ENCODE measurements around the gene ZBTB9.
A peak's percentile ranks its signal among the peaks of the same experiment; 100 is the strongest.

Gene ZBTB9

GRCh38 chr6:33410050-33410710, 44.2 kb upstream of the ZBTB9 start (continued):
- TF ChIP-seq ZNF747 (tag by site-specific recombination; IDR thresholded peaks at IDR 0.05) (no peak), ZNF660 (tag by site-specific recombination; IDR thresholded peaks at IDR 0.05) (0 out of 2 replicates have a peak, but pooled peaks have one; percentile 71), ZNF248 (tag by site-specific recombination; IDR thresholded peaks at IDR 0.05) (no peak), ZNF704 (tag by site-specific recombination; IDR thresholded peaks at IDR 0.05) (no peak), ZFHX2 (tag by site-specific recombination; conservative IDR thresholded peaks at IDR 0.05) (peak; percentile 74; the same call in 1 of the 2 replicates), TRIM28 (IDR thresholded peaks at IDR 0.05; ENCODE audit: borderline replicate concordance, low read length) (no peak), ZBTB17 (tag by site-specific recombination; IDR thresholded peaks at IDR 0.05) (peak; percentile 86), FEZF1 (tag by site-specific recombination; IDR thresholded peaks at IDR 0.05) (no peak), ZSCAN23 (tag by site-specific recombination; IDR thresholded peaks at IDR 0.05) (no peak), ZNF555 (tag by site-specific recombination; conservative IDR thresholded peaks at IDR 0.05) (no peak), ZNF24 (tag by site-specific recombination; IDR thresholded peaks at IDR 0.05) (peak; percentile 51; the same call in 1 of the 2 replicates), ZBTB1 (tag by site-specific recombination; IDR thresholded peaks at IDR 0.05) (no peak), REST (tag by site-specific recombination; IDR thresholded peaks at IDR 0.05) (no peak), TCF7L2 (IDR thresholded peaks at IDR 0.05; ENCODE audit: borderline replicate concordance, low read depth, low read length) (no peak), ZNF114 (tag by site-specific recombination; IDR thresholded peaks at IDR 0.05) (no peak), ZSCAN4 (tag by site-specific recombination; IDR thresholded peaks at IDR 0.05) (no peak), KLF10 (tag by site-specific recombination; IDR thresholded peaks at IDR 0.05) (peak; percentile 81), ZFP41 (tag by site-specific recombination; IDR thresholded peaks at IDR 0.05; ENCODE audit: borderline replicate concordance) (no peak), ZNF621 (tag by site-specific recombination; IDR thresholded peaks at IDR 0.05) (no peak), ZNF404 (tag by site-specific recombination; IDR thresholded peaks at IDR 0.05) (no peak), MYNN (tag by site-specific recombination; IDR thresholded peaks at IDR 0.05; ENCODE audit: borderline replicate concordance) (no peak), SCRT2 (tag by site-specific recombination; IDR thresholded peaks at IDR 0.05) (peak; percentile 82), ZNF280D (tag by site-specific recombination; IDR thresholded peaks at IDR 0.05) (no peak), HOXA7 (CRISPR knock-in tag; IDR thresholded peaks at IDR 0.05; ENCODE audit: borderline replicate concordance) (no peak), ZNF548 (tag by site-specific recombination; IDR thresholded peaks at IDR 0.05) (no peak), PRDM4 (tag by site-specific recombination; IDR thresholded peaks at IDR 0.05) (no peak), ZNF292 (tag by site-specific recombination; IDR thresholded peaks at IDR 0.05; ENCODE audit: borderline replicate concordance, low read depth) (no peak), ZNF19 (tag by site-specific recombination; IDR thresholded peaks at IDR 0.05; ENCODE audit: low read depth) (no peak), ZBTB6 (tag by site-specific recombination; IDR thresholded peaks at IDR 0.05) (no peak)
